A549 treated with CORT108297 at 1 μM for 4 hours (cell line): ENCODE results near the gene AVL9. TPM values are rescaled to one million over a fixed set of nuclear protein-coding genes. Genes with fewer than 3 reads are reported as not detected.

Experiments
- total RNA-seq: library from RNA; stranded (reverse); fragments of 200-300 nt; extraction: Qiagen RNA extraction; gene quantifications from 5 replicates; pipeline ENCODE4 v1.2.3, GENCODE V29; 2022

The AVL9 gene
- 23.1 to 32.3 TPM (median 28.2 TPM) in 5 replicates for total RNA-seq

DNA sequence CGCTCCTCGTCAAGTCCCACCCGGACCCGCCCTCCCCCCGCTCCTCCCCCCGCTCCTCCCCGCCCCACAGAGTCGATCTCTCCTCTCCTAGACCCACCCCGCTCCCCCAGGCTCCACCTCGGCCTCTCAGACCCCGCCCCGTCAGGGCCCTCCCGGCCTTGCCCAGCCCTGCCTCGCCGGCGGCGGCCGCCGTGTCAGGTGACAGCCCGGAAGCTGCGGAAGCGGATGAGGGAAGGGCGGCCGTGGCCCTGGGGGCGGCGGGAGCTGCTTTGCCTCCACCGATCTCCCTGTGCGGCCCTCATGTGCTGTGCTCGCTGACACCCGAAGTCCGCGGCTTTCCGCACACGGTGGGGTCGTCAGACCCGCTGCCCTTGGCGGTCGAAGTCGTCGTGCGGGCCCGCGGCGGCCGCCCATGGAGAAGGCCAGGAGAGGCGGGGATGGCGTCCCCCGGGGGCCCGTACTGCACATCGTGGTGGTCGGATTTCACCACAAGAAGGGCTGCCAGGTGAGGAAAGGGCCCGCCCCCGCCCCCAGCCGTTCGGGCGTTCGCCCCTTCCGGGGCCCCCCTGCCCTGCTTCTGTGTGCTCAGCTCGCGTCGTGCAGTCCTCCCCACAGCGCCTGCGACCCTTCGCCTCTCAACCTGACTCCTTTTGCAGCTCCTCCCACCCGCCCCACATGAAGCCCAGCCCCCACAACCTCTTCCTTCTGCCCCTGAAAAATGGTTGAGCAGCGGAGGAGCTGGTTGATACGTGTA is at the start of gene AVL9:
AVL9 (plus strand) TSS at position 192 of the 754 bp plus-strand sequence; CDS start at position 413, 221 bp downstream.

GRCh38 chr7:32490127-32490796 is 5.0 kb upstream of the AVL9 start, which contains the start of gene LSM5:
Gene LSM5 (minus strand): TSS chr7:32490380. CDS start chr7:32490365, 15 bp downstream.

Other genes with a start within 250 kb of the AVL9 start
- 90.9 to 112 TPM (median 98.9 TPM) in 5 replicates for gene LSM5, start 5.1 kb upstream of the AVL9 start, total RNA-seq